ENCODE data around the gene KPNA6.
"Not testable (repeated sequence)": the region's sequence is repeated elsewhere in the genome, so short reads cannot be mapped to it uniquely, and the experiment has no call there.

KPNA6 gene

GRCh38 chr1:32125313-32125712, 17.5 kb downstream of the KPNA6 start:
- H3K4me3 ChIP-seq (ENCODE audit: low read length) = no peak overlapping the region
- peaks cover 4% of the 10 kb centered on the region for H3K36me3 ChIP-seq (ENCODE audit: control insufficient read depth, low read depth, low read length)
- no peak overlapping the region for H3K27ac ChIP-seq (ENCODE audit: low read length)
- no peaks in the 10 kb centered on the region for H3K9me3 ChIP-seq (ENCODE audit: control insufficient read depth, low read depth, low read length)
- no peak overlapping the region for H3K9ac ChIP-seq (ENCODE audit: low read length)
- H3K4me1 ChIP-seq (ENCODE audit: control insufficient read depth, low read depth, low read length) = peaks cover 11% of the 10 kb centered on the region
- H3K27me3 ChIP-seq (ENCODE audit: control insufficient read depth, insufficient read depth, low read length) = no peaks in the 10 kb centered on the region

DNA sequence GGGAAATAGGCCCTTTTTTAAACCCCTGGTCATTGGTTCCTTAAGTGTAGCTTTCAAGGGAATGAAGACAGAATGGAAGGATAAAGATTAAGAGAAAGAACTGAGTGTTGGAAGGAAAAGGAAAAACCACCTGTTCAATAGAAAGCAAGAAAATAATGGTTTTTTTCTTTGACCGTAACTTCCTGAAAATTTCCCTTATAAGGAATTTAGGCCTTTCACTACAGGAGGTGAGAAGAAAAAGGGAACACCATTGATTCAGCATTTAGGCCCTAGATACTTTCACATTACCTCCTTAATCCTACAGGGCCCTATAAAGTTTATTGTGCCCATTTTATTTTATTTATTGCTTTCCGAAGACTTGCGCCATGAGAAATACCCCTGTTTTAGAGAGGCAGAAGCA, 18.9 kb downstream of the KPNA6 start:
- Histone ChIP-seq H3K36me3 (ENCODE audit: control insufficient read depth, low read depth, low read length) (peaks cover 4% of the 10 kb centered on the region), H3K4me3 (ENCODE audit: low read length) (no peak overlapping the region), H3K27ac (ENCODE audit: low read length) (peak overlapping the region; percentile 3), H3K9me3 (ENCODE audit: control insufficient read depth, low read depth, low read length) (no peaks in the 10 kb centered on the region), H3K9ac (ENCODE audit: low read length) (no peak overlapping the region), H3K27me3 (ENCODE audit: control insufficient read depth, insufficient read depth, low read length) (no peaks in the 10 kb centered on the region), H3K4me1 (ENCODE audit: control insufficient read depth, low read depth, low read length) (peaks cover 11% of the 10 kb centered on the region)

GRCh38 chr1:32127409-32128198, 19.7 kb downstream of the KPNA6 start:
- Histone ChIP-seq H3K27me3 (ENCODE audit: control insufficient read depth, insufficient read depth, low read length) (no peaks in the 10 kb centered on the region), H3K27ac (ENCODE audit: low read length) (no peak overlapping the region), H3K4me1 (ENCODE audit: control insufficient read depth, low read depth, low read length) (peaks cover 11% of the 10 kb centered on the region), H3K4me3 (ENCODE audit: low read length) (no peak overlapping the region), H3K9me3 (ENCODE audit: control insufficient read depth, low read depth, low read length) (no peaks in the 10 kb centered on the region), H3K9ac (ENCODE audit: low read length) (no peak overlapping the region), H3K36me3 (ENCODE audit: control insufficient read depth, low read depth, low read length) (peaks cover 4% of the 10 kb centered on the region)

DNA sequence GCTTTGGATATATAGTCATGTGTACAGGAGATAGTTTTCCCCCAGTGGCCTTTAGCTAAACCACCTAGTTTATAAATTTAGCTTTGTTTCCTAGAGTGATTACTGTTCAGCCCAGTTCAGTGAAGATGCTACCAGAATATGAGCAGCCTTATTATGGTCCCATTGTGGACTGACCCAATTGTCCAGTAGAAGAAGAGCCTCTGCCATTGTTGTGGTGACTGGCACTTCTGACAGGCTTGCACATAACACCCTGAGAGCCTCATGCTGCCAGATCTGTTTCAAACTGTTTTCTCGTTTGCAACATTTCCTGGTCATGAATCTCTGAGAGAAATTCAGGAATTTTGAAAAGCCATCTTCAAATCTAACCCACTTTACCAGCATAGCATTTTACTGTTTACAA, 20.6 kb downstream of the KPNA6 start:
- Histone ChIP-seq H3K27ac (ENCODE audit: low read length) (no peak overlapping the region), H3K9ac (ENCODE audit: low read length) (no peak overlapping the region), H3K4me1 (ENCODE audit: control insufficient read depth, low read depth, low read length) (peaks cover 11% of the 10 kb centered on the region), H3K4me3 (ENCODE audit: low read length) (no peak overlapping the region), H3K36me3 (ENCODE audit: control insufficient read depth, low read depth, low read length) (peaks cover 4% of the 10 kb centered on the region), H3K27me3 (ENCODE audit: control insufficient read depth, insufficient read depth, low read length) (no peaks in the 10 kb centered on the region), H3K9me3 (ENCODE audit: control insufficient read depth, low read depth, low read length) (no peaks in the 10 kb centered on the region)

DNA sequence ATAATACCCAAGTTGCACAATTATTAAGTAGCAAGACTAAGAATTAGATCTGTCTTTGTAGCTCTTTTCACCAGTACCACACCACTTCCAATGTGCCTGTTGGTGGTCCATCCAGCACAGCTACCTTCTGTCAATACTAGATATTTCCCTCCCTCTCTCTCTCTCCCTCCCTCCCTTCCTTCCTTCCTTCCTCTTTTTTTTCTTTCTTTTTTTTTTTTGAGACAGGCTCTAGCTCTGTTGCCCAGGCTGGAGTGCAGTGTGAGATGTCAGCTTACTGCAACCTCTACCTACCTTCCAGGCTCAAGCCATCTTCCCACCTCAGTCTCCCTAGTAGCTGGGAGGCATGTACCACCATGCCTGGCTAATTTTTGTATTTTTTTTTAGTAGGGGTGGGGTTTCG, 21.1 kb downstream of the KPNA6 start:
- H3K9me3 ChIP-seq (ENCODE audit: control insufficient read depth, low read depth, low read length) = no peaks in the 10 kb centered on the region
- H3K9ac ChIP-seq (ENCODE audit: low read length) = no peak overlapping the region
- H3K27me3 ChIP-seq (ENCODE audit: control insufficient read depth, insufficient read depth, low read length) = no peaks in the 10 kb centered on the region
- H3K4me3 ChIP-seq (ENCODE audit: low read length) = no peak overlapping the region
- peaks cover 4% of the 10 kb centered on the region for H3K36me3 ChIP-seq (ENCODE audit: control insufficient read depth, low read depth, low read length)
- peaks cover 11% of the 10 kb centered on the region for H3K4me1 ChIP-seq (ENCODE audit: control insufficient read depth, low read depth, low read length)
- no peak overlapping the region for H3K27ac ChIP-seq (ENCODE audit: low read length)

GRCh38 chr1:32133950-32134280, 26.1 kb downstream of the KPNA6 start:
- H3K9me3 ChIP-seq (ENCODE audit: control insufficient read depth, low read depth, low read length); H3K9ac ChIP-seq (ENCODE audit: low read length); H3K27me3 ChIP-seq (ENCODE audit: control insufficient read depth, insufficient read depth, low read length); H3K4me3 ChIP-seq (ENCODE audit: low read length); H3K36me3 ChIP-seq (ENCODE audit: control insufficient read depth, low read depth, low read length); H3K27ac ChIP-seq (ENCODE audit: low read length); H3K4me1 ChIP-seq (ENCODE audit: control insufficient read depth, low read depth, low read length): not testable (repeated sequence)

DNA sequence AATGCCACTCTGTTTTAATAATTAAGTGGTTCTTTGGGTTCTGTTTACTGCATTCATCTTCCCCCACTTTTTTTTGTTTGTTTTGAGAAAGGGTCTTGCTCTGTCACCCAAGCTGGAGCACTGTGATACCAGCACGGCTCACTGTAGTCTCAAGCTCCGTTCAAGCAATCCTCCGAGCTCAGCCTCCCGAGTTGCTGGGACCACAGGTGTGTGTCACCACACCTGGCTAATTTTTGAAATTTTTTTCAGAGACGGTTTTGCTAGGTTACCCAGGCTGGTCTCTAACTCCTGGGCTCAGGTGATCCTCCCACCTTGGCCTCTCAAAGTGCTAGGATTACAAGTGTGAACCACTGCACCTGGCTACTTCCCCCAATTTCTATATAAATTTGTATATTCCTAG, 29.3 kb downstream of the KPNA6 start:
- no peaks in the 10 kb centered on the region for H3K27me3 ChIP-seq (ENCODE audit: control insufficient read depth, insufficient read depth, low read length)
- no peak overlapping the region for H3K4me3 ChIP-seq (ENCODE audit: low read length)
- H3K9ac ChIP-seq (ENCODE audit: low read length) = no peak overlapping the region
- no peaks in the 10 kb centered on the region for H3K9me3 ChIP-seq (ENCODE audit: control insufficient read depth, low read depth, low read length)
- no peaks in the 10 kb centered on the region for H3K4me1 ChIP-seq (ENCODE audit: control insufficient read depth, low read depth, low read length)
- H3K36me3 ChIP-seq (ENCODE audit: control insufficient read depth, low read depth, low read length) = no peaks in the 10 kb centered on the region
- H3K27ac ChIP-seq (ENCODE audit: low read length) = no peak overlapping the region

GRCh38 chr1:32138965-32139364, 31.1 kb downstream of the KPNA6 start:
- Histone ChIP-seq H3K4me3 (ENCODE audit: low read length) (no peak overlapping the region), H3K9ac (ENCODE audit: low read length) (no peak overlapping the region), H3K4me1 (ENCODE audit: control insufficient read depth, low read depth, low read length) (no peaks in the 10 kb centered on the region), H3K27ac (ENCODE audit: low read length) (no peak overlapping the region), H3K36me3 (ENCODE audit: control insufficient read depth, low read depth, low read length) (no peaks in the 10 kb centered on the region), H3K9me3 (ENCODE audit: control insufficient read depth, low read depth, low read length) (no peaks in the 10 kb centered on the region), H3K27me3 (ENCODE audit: control insufficient read depth, insufficient read depth, low read length) (no peaks in the 10 kb centered on the region)

DNA sequence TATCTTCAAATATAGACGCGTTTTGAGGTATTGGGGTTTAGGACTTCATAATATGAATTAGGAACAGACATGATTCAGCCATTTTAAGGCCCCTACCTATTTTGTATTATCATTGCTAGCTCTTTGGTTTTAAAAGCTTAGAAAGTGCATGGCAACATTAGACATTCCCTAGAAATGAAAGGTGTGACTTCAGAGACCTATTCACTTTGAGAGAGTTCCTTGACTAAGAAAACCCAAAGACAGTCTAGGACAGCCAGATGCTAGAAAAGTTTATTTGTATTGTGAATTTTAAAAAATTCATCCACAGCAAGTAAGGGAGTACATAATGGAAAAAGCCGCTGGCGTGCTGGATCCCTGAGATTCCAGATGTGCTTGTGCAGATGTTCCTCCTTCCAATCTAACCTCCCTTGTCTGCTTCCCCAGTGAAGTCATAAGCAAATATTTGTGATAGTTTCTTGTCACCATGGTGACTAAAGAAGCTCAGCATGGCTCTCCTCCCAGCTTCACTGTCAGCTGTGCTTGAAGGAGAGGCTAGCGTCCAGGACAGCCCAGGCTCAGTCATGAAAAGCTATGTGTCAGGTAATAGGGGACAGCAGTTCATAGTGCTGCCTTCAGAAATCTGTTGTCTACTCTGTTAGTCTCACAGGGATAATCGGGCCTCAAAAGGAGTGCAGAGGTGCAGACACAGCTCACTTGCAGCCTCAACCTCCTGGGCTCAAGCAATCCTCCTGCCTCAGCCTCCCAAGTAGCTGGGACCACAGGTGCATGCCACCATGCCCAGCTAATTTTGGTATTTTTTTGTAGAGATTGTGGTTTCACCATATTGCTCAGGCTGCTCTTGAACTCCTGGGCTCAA, 34.8 kb downstream of the KPNA6 start:
- no peaks in the 10 kb centered on the region for H3K27me3 ChIP-seq (ENCODE audit: control insufficient read depth, insufficient read depth, low read length)
- H3K27ac ChIP-seq (ENCODE audit: low read length) = no peak overlapping the region
- no peaks in the 10 kb centered on the region for H3K4me1 ChIP-seq (ENCODE audit: control insufficient read depth, low read depth, low read length)
- H3K4me3 ChIP-seq (ENCODE audit: low read length) = no peak overlapping the region
- no peak overlapping the region for H3K9ac ChIP-seq (ENCODE audit: low read length)
- H3K36me3 ChIP-seq (ENCODE audit: control insufficient read depth, low read depth, low read length) = no peaks in the 10 kb centered on the region
- H3K9me3 ChIP-seq (ENCODE audit: control insufficient read depth, low read depth, low read length) = no peaks in the 10 kb centered on the region

DNA sequence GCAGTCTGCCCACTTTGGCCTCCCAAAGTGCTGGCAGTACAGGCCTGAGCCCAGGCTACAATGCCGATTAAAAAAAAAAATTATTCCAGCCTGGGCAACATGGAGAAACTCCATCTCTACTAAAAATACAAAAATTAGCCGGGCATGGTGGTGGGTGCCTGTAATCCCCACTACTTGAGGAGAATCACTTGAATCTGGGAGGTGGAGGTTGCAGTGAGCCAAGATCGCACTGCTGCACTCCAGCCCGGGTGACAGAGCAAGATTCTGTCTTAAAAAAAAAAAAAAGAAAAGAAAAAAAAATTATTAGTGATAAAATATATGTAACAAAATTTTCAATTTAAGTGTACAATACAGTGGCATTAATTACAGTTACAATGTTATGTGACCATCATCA, 35.4 kb downstream of the KPNA6 start:
- H3K9ac ChIP-seq (ENCODE audit: low read length) = not testable (repeated sequence)

DNA sequence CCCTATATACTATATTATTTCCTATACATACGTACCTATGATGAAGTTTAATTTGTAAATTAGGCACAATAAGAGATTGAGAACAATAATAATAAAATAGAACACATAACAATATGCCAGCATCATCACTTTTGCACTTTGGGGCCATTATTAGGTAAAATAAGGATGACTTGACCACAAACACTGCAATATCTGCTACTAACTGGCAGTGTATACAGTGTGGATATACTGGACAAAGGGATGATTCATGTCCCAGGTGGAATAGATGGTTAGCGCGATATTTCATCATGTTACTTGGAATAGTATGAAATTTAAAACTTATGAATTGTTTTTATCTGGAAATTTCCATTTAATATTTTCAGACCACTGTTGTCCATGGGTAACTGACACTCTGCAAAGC, 36.2 kb downstream of the KPNA6 start:
- no peaks in the 10 kb centered on the region for H3K9me3 ChIP-seq (ENCODE audit: control insufficient read depth, low read depth, low read length)
- H3K27ac ChIP-seq (ENCODE audit: low read length) = no peak overlapping the region
- H3K4me1 ChIP-seq (ENCODE audit: control insufficient read depth, low read depth, low read length) = no peaks in the 10 kb centered on the region
- H3K4me3 ChIP-seq (ENCODE audit: low read length) = no peak overlapping the region
- H3K27me3 ChIP-seq (ENCODE audit: control insufficient read depth, insufficient read depth, low read length) = no peaks in the 10 kb centered on the region
- no peaks in the 10 kb centered on the region for H3K36me3 ChIP-seq (ENCODE audit: control insufficient read depth, low read depth, low read length)
- no peak overlapping the region for H3K9ac ChIP-seq (ENCODE audit: low read length)

More for the DNA sequence above, 35.4 kb downstream of the KPNA6 start:
- not testable (repeated sequence) for H3K36me3 ChIP-seq (ENCODE audit: control insufficient read depth, low read depth, low read length); H3K4me1 ChIP-seq (ENCODE audit: control insufficient read depth, low read depth, low read length); H3K4me3 ChIP-seq (ENCODE audit: low read length); H3K27me3 ChIP-seq (ENCODE audit: control insufficient read depth, insufficient read depth, low read length); H3K9me3 ChIP-seq (ENCODE audit: control insufficient read depth, low read depth, low read length); H3K27ac ChIP-seq (ENCODE audit: low read length)

DNA sequence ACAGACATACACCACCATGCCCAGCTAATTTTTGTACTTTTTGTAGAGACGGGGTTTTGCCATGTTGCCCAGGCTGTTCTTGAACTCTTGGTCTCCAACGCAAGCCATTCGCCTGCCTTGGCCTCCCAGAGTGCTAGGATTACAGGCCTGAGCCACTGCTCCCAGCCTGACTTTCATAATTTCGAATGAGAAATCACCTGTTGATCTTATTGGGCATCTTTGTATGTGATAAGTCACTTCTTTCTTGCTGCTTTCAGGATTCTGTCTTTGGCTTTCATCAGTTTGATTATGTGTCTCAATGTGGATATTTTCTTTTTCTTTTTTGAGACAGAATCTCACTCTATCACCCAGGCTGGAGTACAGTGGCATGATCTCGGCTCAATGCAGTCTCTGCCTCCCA, 39.9 kb downstream of the KPNA6 start:
- not testable (repeated sequence) for H3K36me3 ChIP-seq (ENCODE audit: control insufficient read depth, low read depth, low read length); H3K9me3 ChIP-seq (ENCODE audit: control insufficient read depth, low read depth, low read length); H3K4me3 ChIP-seq (ENCODE audit: low read length); H3K9ac ChIP-seq (ENCODE audit: low read length); H3K27ac ChIP-seq (ENCODE audit: low read length); H3K4me1 ChIP-seq (ENCODE audit: control insufficient read depth, low read depth, low read length); H3K27me3 ChIP-seq (ENCODE audit: control insufficient read depth, insufficient read depth, low read length)
